CD14-positive monocyte (primary cell): ENCODE measurements around the gene PITRM1. TPM values are rescaled to one million over a fixed set of nuclear protein-coding genes. Genes with fewer than 3 reads are reported as not detected.

ENCODE experiments used
- DNase-seq, 3 donors: peaks; one replicate each; pipeline ENCODE4 v3.0.0-alpha.2; 2011 to 2022
- H2AFZ ChIP-seq: 2 replicates; pipeline ENCODE4 v1.6.0; 2012; ENCODE audit warnings: mild to moderate bottlenecking, low read depth, low read length, inconsistent platforms; ENCODE audit not compliant: insufficient read depth, poor library complexity, severe bottlenecking
- H3K27ac ChIP-seq, 2 donors: 1 replicate in 1 of 2; 2 replicates in 1 of 2; pipeline ENCODE4 v1.5.1; 2012 to 2013; ENCODE audit warnings: low read length in 2 of 2, control low read depth in 1 of 2, inconsistent platforms in 1 of 2, low read depth in 1 of 2, mild to moderate bottlenecking in 1 of 2
- H3K27me3 ChIP-seq, 2 donors: one replicate each; pipeline versions ENCODE4 v1.6.0 to v1.6.1; 2011 to 2013; ENCODE audit warnings: low read length in 2 of 2; ENCODE audit not compliant: control insufficient read depth in 2 of 2, insufficient read depth in 2 of 2
- H3K36me3 ChIP-seq, 2 donors: replicated peaks in 1 of 2; 1 replicate in 1 of 2; 2 replicates in 1 of 2; pipeline versions ENCODE4 v1.5.1 to v1.6.1; 2012 to 2013; ENCODE audit warnings: low read length in 2 of 2, control low read depth in 1 of 2, inconsistent platforms in 1 of 2, mild to moderate bottlenecking in 1 of 2; ENCODE audit not compliant: insufficient read depth in 2 of 2, control insufficient read depth in 1 of 2
- H3K4me1 ChIP-seq, 2 donors: 1 replicate in 1 of 2; 2 replicates in 1 of 2; pipeline versions ENCODE4 v1.5.1 to v1.6.1; 2012 to 2013; ENCODE audit warnings: low read length in 2 of 2, control low read depth in 1 of 2, inconsistent platforms in 1 of 2, mild to moderate bottlenecking in 1 of 2, moderate library complexity in 1 of 2; ENCODE audit not compliant: insufficient read depth in 2 of 2, control insufficient read depth in 1 of 2
- H3K4me2 ChIP-seq: replicated peaks from 2 replicates; pipeline ENCODE3; 2012; ENCODE audit warnings: low read length, moderate library complexity, mild to moderate bottlenecking; ENCODE audit not compliant: poor library complexity, severe bottlenecking; ENCODE audit errors: extremely low read depth
- H3K4me3 ChIP-seq, 3 experiments: fragments of 200-600 bp in 1 of 3; sonication (generic) in 1 of 3; replicated peaks in 1 of 3; 1 replicate in 2 of 3; 2 replicates in 1 of 3; pipeline ENCODE4 v1.5.1; 2011 to 2013; ENCODE audit warnings: low read length in 3 of 3, mild to moderate bottlenecking in 3 of 3, control low read depth in 2 of 3, low read depth in 2 of 3, inconsistent platforms in 1 of 3, moderate library complexity in 1 of 3
- H3K79me2 ChIP-seq: 2 replicates; pipeline ENCODE4 v1.6.0; 2012; ENCODE audit warnings: mild to moderate bottlenecking, control low read depth, inconsistent platforms, low read length, moderate library complexity; ENCODE audit not compliant: insufficient read depth
- H3K9ac ChIP-seq: 2 replicates; pipeline ENCODE4 v1.6.0; 2017; ENCODE audit warnings: low read length, mild to moderate bottlenecking; ENCODE audit not compliant: insufficient read depth, poor library complexity, severe bottlenecking
- H3K9me3 ChIP-seq, 2 donors: replicated peaks in 1 of 2; 1 replicate in 1 of 2; 2 replicates in 1 of 2; pipeline versions ENCODE4 v1.5.1 to v1.6.1; 2012 to 2013; ENCODE audit warnings: low read length in 2 of 2, control low read depth in 1 of 2; ENCODE audit not compliant: control insufficient read depth in 1 of 2, insufficient read depth in 1 of 2
- H4K20me1 ChIP-seq: 2 replicates; pipeline ENCODE4 v1.6.0; 2012; ENCODE audit warnings: mild to moderate bottlenecking, low read length, control low read depth, moderate library complexity; ENCODE audit not compliant: insufficient read depth
- H3K27ac Mint-ChIP-seq, 7 donors: one replicate each; pipeline ENCODE4 v1.8.0; 2020; ENCODE audit warnings: mild to moderate bottlenecking in 7 of 7, mixed read lengths in 7 of 7, moderate library complexity in 6 of 7, inconsistent platforms in 2 of 7
- H3K27me3 Mint-ChIP-seq, 3 donors: one replicate each; pipeline ENCODE4 v1.8.0; 2021 to 2022; ENCODE audit warnings: low read depth in 3 of 3, mild to moderate bottlenecking in 3 of 3, mixed read lengths in 3 of 3, moderate library complexity in 3 of 3, inconsistent platforms in 1 of 3
- H3K36me3 Mint-ChIP-seq, 2 donors: one replicate each; pipeline ENCODE4 v1.8.0; 2020; ENCODE audit warnings: mixed read lengths in 2 of 2, inconsistent platforms in 1 of 2, mild to moderate bottlenecking in 1 of 2
- H3K4me1 Mint-ChIP-seq: one replicate; pipeline ENCODE4 v1.8.0; 2020; ENCODE audit warnings: mild to moderate bottlenecking, mixed read lengths
- H3K4me3 Mint-ChIP-seq, 2 donors: one replicate each; pipeline ENCODE4 v1.8.0; 2020; ENCODE audit warnings: mild to moderate bottlenecking in 2 of 2, mixed read lengths in 2 of 2, moderate library complexity in 1 of 2
- H3K9me3 Mint-ChIP-seq, 7 donors: one replicate each; pipeline ENCODE4 v1.8.0; 2020 to 2022; ENCODE audit warnings: mixed read lengths in 7 of 7, mild to moderate bottlenecking in 6 of 7, moderate library complexity in 6 of 7, inconsistent platforms in 2 of 7
- CTCF ChIP-seq: fragments of 200-600 bp; IDR thresholded peaks from one replicate; pipeline ENCODE4 v1.8.0; 2022; ENCODE audit warnings: antibody characterized with exemption, mild to moderate bottlenecking
- WGBS: methylation state at CpG from one replicate; pipeline ENCODE4 v1.1.5; 2013; ENCODE audit warnings: missing lambda C conversion rate; ENCODE audit not compliant: insufficient coverage; 5-methylcytosine and 5-hydroxymethylcytosine counted together
- intact Hi-C, 2 donors: fragments of 100-400 bp; cut with micrococcal nuclease; formaldehyde crosslinking; loops; one replicate each; pipeline versions ENCODE4 v1.15.0 to v1.15.1; 2023
- polyA plus RNA-seq, 3 donors: library from polyadenylated mRNA; depleted of rRNA in 1 of 3; unstranded in 2 of 3; stranded (reverse) in 1 of 3; fragments of 300-500 nt in 2 of 3; fragments of >200 nt in 1 of 3; fragmentation: Illumina TruSeq in 2 of 3; gene quantifications; 1 replicate in 2 of 3; 2 replicates in 1 of 3; pipeline ENCODE4 v1.2.3, GENCODE V29; 2012 to 2021

The PITRM1 gene
- polyA plus RNA-seq, 3 donors = 15.3 to 45.7 (median 23.2) TPM

GRCh38 chr10:3136763-3137611 is 35.6 kb downstream of the PITRM1 start:
- no peaks in the 10 kb centered on the region for H3K4me1 ChIP-seq
- Mint-ChIP-seq H3K27ac (peak overlapping the region in 1 of 7 donors; percentile 32), H3K9me3 (peaks cover 0 to 2% (median 0%) of the 10 kb centered on the region in 7 donors), H3K27me3 (no peaks in the 10 kb centered on the region), H3K36me3 (peaks cover 94 to 99% of the 10 kb centered on the region in 2 donors), H3K4me3 (no peak overlapping the region), H3K4me1 (no peaks in the 10 kb centered on the region)
- no peak overlapping the region for H3K9ac ChIP-seq
- H3K9me3 ChIP-seq = no peaks in the 10 kb centered on the region
- H3K79me2 ChIP-seq = no peaks in the 10 kb centered on the region
- no peak for TF ChIP-seq CTCF
- WGBS = 84% methylated on average over 15 of the region's 21 CpGs
- intact Hi-C loops = no loop called here
- no peak for DNase-seq
- no peaks in the 10 kb centered on the region for H4K20me1 ChIP-seq
- H2AFZ ChIP-seq = no peak overlapping the region
- H3K36me3 ChIP-seq = peaks cover 93 to 100% of the 10 kb centered on the region in 2 donors
- no peak overlapping the region for H3K4me3 ChIP-seq
- H3K27me3 ChIP-seq = no peaks in the 10 kb centered on the region
- no peak overlapping the region for H3K27ac ChIP-seq
- H3K4me2 ChIP-seq = no peak overlapping the region

- H2AFZ ChIP-seq = no peak overlapping the region
- no peak overlapping the region for H3K4me3 ChIP-seq
- Mint-ChIP-seq H3K36me3 (peaks cover 94 to 96% of the 10 kb centered on the region in 2 donors), H3K27ac (no peak overlapping the region), H3K4me1 (no peaks in the 10 kb centered on the region), H3K27me3 (no peaks in the 10 kb centered on the region), H3K9me3 (peaks cover 0 to 2% (median 0%) of the 10 kb centered on the region in 7 donors), H3K4me3 (no peak overlapping the region)
- H3K79me2 ChIP-seq = no peaks in the 10 kb centered on the region
- no peaks in the 10 kb centered on the region for H3K9me3 ChIP-seq
- intact Hi-C loops = no loop called here
- H4K20me1 ChIP-seq = no peaks in the 10 kb centered on the region
- H3K36me3 ChIP-seq = peaks cover 92 to 99% of the 10 kb centered on the region in 2 donors
- H3K27ac ChIP-seq = no peak overlapping the region
- no peak for DNase-seq
- WGBS = 99% methylated on average over 10 of the region's 14 CpGs
- TF ChIP-seq CTCF = no peak
- H3K4me1 ChIP-seq = no peaks in the 10 kb centered on the region
- no peak overlapping the region for H3K4me2 ChIP-seq
- no peak overlapping the region for H3K9ac ChIP-seq
- H3K27me3 ChIP-seq = no peaks in the 10 kb centered on the region
These were observed 36.2 kb downstream of the PITRM1 start for GRCh38 chr10:3136336-3136735.
